DMS153 (cell line): Measurements from ENCODE around the gene WNT8B.

Source experiments
- DNase-seq: peaks from one replicate; lab custom pipeline; 2025; lab: John Stamatoyannopoulos, UW

The WNT8B gene

DNA sequence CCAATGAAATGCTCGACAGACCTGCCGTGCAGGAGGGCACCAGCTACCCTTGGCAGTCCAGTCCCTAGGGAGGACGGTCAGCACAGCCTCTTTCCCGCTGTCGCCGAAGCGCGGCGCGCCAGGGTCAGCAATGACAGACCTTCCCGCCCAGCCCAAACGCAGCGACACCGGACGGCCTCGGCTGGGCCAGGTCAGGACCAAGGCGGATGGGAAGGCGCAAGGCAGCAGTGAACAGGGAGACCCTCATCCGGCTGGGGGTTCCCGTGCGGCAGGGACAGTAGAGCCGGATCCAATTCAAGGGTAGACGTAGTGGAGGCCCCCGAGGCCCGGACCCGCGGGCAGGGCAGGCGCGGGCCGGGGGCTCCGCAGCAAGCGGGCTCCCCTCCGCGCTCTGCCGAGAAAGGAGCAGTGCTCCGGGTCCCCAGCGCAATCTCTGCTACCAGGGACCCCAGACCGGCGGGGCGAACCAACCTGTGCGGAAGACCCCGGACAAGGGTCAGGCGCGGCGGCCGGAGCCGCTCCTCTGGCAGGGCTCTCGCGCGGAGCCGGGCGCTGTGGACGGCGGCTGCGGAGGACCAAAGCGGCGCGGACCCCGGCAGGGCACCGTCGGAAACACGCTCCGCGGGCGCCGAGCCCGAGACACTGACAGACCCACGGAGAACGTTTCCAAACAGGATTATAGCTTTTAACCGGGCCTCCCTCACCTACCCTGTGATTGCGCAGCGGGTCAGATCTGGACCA is 56.7 kb downstream of the WNT8B start, which contains the start of gene SEC31B:
TSS of gene SEC31B (minus strand) at position 551 of the 741 bp plus-strand sequence. CDS start 2,909 bp downstream, outside the sequence.
- DNase-seq: no peak

DNA sequence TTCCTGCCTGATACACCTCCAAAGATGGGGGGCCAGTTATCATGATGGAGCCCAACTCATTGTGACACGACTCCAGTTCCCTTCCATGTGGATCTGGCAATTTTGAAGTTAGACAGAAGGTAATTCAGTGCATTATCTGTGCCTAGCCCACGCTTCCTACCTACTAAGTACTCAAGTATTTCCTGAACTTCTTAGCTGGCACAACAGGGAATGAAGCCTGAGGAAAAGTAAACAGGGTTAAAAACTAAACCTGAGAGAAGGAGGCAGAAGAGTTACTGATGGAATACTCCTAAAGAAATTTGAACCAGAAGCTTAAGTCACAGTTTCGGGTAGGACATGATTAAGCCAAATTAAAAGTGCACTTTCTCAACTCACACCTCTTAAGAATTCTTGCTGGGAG is 58.0 kb downstream of the WNT8B start:
- DNase-seq: no peak

DNA sequence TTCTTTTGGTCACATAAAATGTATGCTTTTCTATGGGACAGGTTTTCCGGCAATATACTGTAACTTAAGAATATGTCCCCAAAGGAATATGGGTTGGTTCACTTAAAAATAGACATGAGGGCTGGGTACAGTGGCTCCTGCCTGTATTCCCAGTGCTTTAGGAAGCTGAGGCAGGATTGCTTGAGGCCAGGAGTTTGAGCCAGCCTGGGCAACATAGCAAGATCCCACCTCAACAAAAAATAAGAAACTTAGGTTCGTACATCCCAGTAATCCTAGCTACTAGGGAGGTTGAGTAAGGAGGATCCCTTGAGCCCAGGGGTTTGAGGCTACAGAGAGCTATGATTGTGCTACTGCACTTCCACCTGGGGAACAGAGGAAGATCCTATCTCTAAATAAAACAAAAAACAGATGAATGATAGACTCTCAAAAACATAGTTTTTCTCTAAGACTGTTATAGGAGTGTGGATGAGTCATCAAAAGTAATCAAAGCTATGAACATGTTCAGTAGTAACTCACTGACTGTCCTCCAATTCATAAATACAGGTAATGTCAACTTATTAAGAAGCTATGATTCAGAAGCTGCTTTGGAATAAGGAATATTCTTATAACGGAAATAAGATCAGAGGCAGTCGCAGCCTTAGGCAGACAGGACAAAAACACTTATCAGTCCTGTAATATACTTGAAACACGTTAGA is 59.4 kb downstream of the WNT8B start:
- DNase-seq: no peak

DNA sequence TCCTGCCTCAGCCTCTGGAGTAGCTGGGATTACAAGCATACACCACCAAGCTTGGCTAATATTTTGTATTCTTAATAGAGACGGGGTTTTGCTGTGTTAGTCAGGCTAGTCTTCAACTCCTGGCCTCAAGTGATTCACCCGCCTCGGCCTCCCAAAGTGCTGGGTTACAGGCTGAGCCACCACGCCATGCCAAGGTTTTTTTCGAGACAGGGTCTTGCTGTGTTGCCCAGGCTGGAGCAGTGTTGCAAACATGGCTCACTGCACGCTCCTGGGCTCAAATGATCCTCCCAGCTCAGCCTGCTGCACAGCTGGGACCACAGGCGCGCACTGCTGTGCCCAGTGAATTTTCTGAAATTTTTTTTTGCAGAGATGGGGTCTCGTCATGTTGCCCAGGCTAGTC is 60.1 kb downstream of the WNT8B start:
- DNase-seq: no peak

DNA sequence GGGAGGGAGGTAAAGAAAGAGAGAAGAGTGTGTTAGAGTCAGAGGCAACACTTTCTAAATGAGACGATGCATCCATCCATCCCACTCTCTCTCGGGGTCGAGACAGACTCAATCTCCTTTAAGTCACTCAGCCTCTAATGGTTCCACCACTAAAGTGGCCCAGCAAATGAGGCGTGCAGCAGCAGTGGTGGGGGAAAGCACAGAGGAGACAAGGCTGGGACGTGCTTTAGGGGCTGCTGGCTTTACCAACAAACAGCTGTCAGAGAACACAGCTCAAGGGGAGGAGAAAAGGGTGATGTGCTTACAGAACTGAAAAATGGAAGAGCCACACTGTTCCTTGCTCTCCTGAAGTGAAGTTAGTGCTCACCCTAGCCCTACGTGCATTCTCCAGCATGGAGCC is 61.4 kb downstream of the WNT8B start:
- DNase-seq: no peak

DNA sequence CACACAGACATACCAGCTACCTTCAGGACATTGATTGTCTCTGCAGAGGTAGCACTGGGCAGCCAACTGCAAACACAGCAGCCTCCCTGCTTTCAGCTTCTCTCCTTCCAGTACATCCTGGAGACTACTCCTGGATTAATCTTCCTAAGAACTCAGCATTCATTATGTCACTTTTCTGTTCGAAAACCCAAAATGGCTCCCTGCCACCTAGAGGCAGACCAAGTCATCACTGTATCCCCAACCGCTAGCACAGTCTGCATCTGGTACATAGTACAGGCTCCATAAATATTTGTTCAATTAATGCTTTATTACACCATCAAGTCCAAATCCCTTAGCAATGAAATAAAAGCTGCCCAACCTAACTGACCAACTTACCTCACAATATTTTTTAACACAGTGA is 61.8 kb downstream of the WNT8B start:
- no peak for DNase-seq

DNA sequence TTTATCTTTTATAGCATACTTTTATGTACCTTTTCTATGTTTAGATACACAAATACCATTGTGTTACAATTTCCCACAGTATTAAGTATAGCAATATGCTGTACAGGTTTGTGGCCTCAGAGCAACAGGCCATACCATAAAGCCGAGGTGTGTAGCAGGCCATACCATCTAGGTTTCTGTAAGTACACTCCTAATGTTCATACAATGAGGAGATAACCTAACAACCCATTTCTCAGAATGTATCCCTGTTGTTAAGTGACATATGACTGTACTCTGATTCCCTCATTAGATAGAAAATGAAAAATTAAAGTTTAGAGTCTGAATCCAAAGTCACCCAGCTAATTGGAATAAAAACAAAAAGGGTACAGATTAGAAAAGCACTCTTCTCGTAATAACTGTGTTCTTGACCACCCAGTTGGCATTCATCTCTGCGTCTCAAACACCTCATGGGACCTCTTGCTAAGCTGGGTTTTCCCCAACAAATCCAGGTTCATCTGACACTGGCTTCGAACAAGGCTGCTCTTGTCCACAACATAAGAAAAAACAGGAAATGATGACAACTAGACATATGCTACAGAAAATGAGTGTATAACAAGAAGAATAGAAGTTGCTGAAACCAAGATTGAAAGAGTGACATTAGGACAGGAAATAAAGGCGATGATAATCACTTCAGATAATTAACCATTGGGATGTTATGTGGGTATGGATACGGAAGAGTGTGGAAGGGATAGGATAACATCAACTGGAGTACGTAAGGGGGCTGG is 65.5 kb downstream of the WNT8B start:
- no peak for DNase-seq

DNA sequence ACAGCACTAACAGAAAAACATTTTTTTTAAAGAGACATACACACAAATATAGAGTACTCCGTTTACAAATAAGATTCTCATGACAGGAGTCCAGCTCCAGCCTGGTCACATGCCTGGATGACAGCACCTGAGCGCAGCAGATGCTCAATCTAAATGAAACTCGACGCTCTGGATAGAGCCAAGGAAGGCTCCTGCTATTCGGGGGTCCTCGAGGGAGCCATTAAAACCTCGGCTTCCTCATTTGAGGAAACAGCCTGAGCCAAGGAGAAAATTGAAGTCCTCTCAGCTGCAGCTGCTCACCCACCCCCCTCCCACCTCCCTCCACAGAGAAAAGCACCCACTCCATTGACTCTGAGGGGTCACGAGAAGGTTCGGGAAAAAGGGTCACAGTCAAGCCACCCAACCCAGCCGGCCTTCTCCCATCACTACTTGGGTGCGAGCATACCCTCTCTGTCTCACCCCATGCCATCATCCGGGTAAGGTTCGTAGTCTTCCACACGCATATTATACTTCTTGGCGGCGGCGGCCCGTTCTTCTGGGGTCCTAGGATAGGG is 66.2 kb downstream of the WNT8B start:
- no peak for DNase-seq

DNA sequence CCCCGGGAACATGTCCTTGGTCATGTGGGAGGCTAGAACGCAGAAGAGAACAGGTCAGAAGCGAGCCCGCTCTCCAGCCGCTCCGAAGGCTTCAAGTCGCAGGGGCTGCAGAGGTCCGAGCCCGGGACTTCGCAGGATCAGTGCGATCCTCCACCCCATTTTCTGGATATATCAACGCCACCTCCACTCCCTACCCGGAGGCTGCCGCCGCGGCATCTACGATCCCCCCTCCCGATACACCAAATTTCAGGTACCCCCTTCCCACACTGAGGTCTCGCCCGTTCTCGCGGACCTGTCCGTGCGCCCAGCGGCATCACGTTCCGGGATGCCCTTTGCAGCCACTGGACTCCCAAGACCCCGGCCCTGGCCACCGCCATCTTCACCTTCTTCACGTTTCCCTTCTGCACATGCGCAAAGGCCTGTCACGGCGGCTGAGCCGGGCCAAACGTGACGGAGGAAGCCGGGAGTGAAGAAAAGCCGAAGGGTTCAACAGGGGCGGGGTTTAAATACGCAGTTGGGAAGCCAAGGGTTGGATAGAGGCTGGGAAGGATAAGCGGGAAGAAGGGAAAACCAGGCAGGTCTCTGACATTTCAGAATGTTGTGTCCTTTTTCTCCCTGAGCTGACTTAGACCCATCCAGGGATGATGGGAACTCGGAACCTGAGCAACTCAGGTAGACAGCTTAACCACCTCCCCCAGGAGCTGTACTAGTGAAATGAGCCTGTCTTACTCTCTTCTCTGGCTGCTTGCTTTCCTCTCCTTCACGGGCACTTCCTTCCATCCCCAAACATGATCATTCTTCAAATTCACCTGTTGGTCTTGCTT is 66.9 kb downstream of the WNT8B start, which contains the start of gene NDUFB8:
TSS of gene NDUFB8 (minus strand) at position 397 of the 824 bp plus-strand sequence. CDS start at position 377, 20 bp downstream.
- peak; percentile 60 for DNase-seq

DNA sequence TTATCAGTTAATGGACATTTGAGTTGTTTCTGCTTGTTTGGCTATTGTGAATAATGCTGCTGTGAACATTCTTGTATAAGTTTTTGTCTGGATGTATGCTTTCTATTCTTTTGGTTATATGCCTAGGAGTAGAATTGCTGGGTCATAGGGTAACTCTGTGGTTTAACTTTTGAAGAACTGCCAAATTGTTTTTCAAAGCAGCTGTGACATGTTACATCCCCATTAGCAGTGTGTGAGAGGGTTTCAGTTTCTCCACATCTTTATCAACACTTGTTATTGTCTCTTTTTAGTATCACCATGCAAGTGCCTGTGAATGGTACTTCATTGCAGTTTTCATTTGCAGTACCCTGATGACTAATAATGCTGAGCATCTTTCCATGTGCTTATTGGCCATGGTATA is 69.0 kb downstream of the WNT8B start:
- no peak for DNase-seq
